ENCODE data around the gene ZNF525. TPM values are rescaled to one million over a fixed set of nuclear protein-coding genes. Genes with fewer than 3 reads are reported as not detected.

ZNF525 gene
- polyA plus RNA-seq, 1 of the 3 experiments (the other 2 are of a cell fraction): 2.5 TPM

DNA sequence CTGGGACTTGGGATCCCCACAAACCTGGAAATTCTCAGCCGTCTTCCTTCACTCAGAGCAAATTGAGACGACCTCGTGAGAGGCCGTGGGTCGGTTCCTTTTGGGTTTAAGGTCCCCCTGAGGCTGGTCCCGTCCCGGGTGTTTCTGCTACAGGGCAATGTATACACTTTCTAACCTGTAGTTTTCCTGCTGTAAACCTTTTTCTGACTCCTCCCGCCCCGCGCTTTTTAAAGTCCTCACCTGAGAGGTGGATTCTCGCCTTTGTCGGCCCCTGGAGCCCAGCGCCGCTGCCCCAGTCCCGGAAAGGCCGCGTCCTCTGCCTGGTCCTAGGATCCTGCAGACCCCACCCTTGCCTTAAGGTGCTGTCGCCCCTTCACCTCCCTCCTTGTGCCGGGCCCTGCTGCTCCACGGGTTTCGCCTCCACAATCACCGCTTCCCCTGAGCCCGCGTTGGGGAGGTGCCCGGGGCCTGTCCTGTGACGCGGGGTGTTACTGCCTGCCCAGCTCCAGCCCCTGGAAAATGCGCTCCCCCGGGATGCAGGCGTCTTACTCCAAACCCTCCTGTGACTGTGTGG, 66.7 kb downstream of the ZNF525 start:
- under 1% methylated on average over 23 of the region's 30 CpGs for WGBS (ENCODE audit: low lambda C conversion rate)
- H3K4me2 ChIP-seq: peak overlapping the region; percentile 91
- peaks cover 0 to 3% of the 10 kb centered on the region in 2 experiments; a peak in 1 of 4 replicates for H3K4me1 ChIP-seq (ENCODE audit: control insufficient read depth in 1 of 2, insufficient read depth in 2 of 2, low read depth in 1 of 2, low read length in 1 of 2)
- TF ChIP-seq RXRA (IDR thresholded peaks at IDR 0.05; ENCODE audit: borderline replicate concordance, low read depth) (no peak), TEAD4 (IDR thresholded peaks at IDR 0.05; ENCODE audit: borderline replicate concordance, insufficient read depth) (no peak), FOXJ3 (CRISPR knock-in tag; IDR thresholded peaks at IDR 0.05) (no peak), TAF1 (IDR thresholded peaks at IDR 0.05; ENCODE audit: borderline replicate concordance, low read depth, low read length) (no peak), NFIC (IDR thresholded peaks at IDR 0.05; ENCODE audit: borderline replicate concordance) (no peak), SIN3A (IDR thresholded peaks at IDR 0.05; ENCODE audit: borderline replicate concordance, low read depth, low read length) (no peak), NRF1 (IDR thresholded peaks at IDR 0.05; ENCODE audit: low read depth, low read length) (no peak), EZH2phosphoT487 (IDR thresholded peaks at IDR 0.05; ENCODE audit: borderline replicate concordance, low read depth) (no peak), RCOR1 (IDR thresholded peaks at IDR 0.05; ENCODE audit: low read length) (no peak), IRF3 (IDR thresholded peaks at IDR 0.05; ENCODE audit: low read depth, low read length) (no peak), CHD2 (IDR thresholded peaks at IDR 0.05; ENCODE audit: low read length, partially characterized antibody) (no peak)
- peaks cover 12 to 37% of the 10 kb centered on the region in 2 experiments for H3K36me3 ChIP-seq (replicated peaks in 1 of 2; ENCODE audit: control insufficient read depth in 1 of 2, insufficient read depth in 2 of 2, low read length in 1 of 2)
- CTCF ChIA-PET: interaction anchor here (0.7 to 1.3 kb wide), 4 partner anchors 71 to 1609 kb away, joined by 3 read pairs; no protein-coding TSS in a partner anchor
- H2AFZ ChIP-seq (ENCODE audit: low read depth): peak overlapping the region; percentile 87
- H3K27me3 ChIP-seq (ENCODE audit: insufficient read depth): no peaks in the 10 kb centered on the region
- H3K27ac ChIP-seq (ENCODE audit: low read depth in 2 of 2, low read length in 1 of 2): peak overlapping the region in 1 of 2 experiments; percentile 42; a peak in 2 of 4 replicates
- no peaks in the 10 kb centered on the region for H4K20me1 ChIP-seq (ENCODE audit: insufficient read depth)
- H3K9me3 ChIP-seq: no peaks in the 10 kb centered on the region
- H3K9me2 ChIP-seq: no peaks in the 10 kb centered on the region
- peak overlapping the region; percentile 85 for H3K9ac ChIP-seq
- POLR2A ChIA-PET: no interaction called here
- peak; percentile 50 for DNase-seq
- H3K79me2 ChIP-seq (ENCODE audit: insufficient read depth): peaks cover 17% of the 10 kb centered on the region
- peak overlapping the region; percentile 82 to 94 for H3K4me3 ChIP-seq (ENCODE audit: low read depth in 2 of 2, low read length in 1 of 2)
- no peaks in the 10 kb centered on the region for H3F3A ChIP-seq (replicated peaks; ENCODE audit: insufficient read depth)

Small RNAs within 50 kb of the gene (small RNA-seq; reads per million reads assigned to genes)
- 0 reads per million in 7 experiments for gene RPL39P36

Other genes starting within 250 kb of the ZNF525 start
- 1.6 and 1.9 TPM in 2 replicates for gene ZNF415, start 232.8 kb upstream of the ZNF525 start, polyA plus RNA-seq (2012; rRNA removed)
- 2.2 and 2.6 TPM in 2 replicates for gene ZNF347, start 206.7 kb upstream of the ZNF525 start, polyA plus RNA-seq (2012; rRNA removed)
- 3.2 and 6.0 TPM in 2 replicates for gene ZNF665, start 172.3 kb upstream of the ZNF525 start, polyA plus RNA-seq (2012; rRNA removed)
- gene ZNF677, start 110.8 kb upstream of the ZNF525 start, polyA plus RNA-seq (2012; rRNA removed): 6.8 and 10.7 TPM in 2 replicates
- gene VN1R2, start 107.4 kb upstream of the ZNF525 start, polyA plus RNA-seq (2012; rRNA removed): not detected in 2 replicates
- not detected in 2 replicates for gene VN1R4, start 98.0 kb upstream of the ZNF525 start, polyA plus RNA-seq (2012; rRNA removed)
- 0.77 and 0.94 TPM in 2 replicates for gene ZNF845, start 32.0 kb upstream of the ZNF525 start, polyA plus RNA-seq (2012; rRNA removed)
- 2.3 and 3.5 TPM in 2 replicates for gene ZNF765, start 29.4 kb downstream of the ZNF525 start, polyA plus RNA-seq (2012; rRNA removed)
- gene ZNF761, start 66.3 kb downstream of the ZNF525 start, polyA plus RNA-seq (2012; rRNA removed): 5.9 and 8.5 TPM in 2 replicates
- 0.44 and 0.78 TPM in 2 replicates for gene ZNF813, start 102.0 kb downstream of the ZNF525 start, polyA plus RNA-seq (2012; rRNA removed)
- 7.2 and 8.9 TPM in 2 replicates for gene ZNF331, start 172.4 kb downstream of the ZNF525 start, polyA plus RNA-seq (2012; rRNA removed)